Measurements from ENCODE around the gene KIAA0513.

KIAA0513 gene

DNA sequence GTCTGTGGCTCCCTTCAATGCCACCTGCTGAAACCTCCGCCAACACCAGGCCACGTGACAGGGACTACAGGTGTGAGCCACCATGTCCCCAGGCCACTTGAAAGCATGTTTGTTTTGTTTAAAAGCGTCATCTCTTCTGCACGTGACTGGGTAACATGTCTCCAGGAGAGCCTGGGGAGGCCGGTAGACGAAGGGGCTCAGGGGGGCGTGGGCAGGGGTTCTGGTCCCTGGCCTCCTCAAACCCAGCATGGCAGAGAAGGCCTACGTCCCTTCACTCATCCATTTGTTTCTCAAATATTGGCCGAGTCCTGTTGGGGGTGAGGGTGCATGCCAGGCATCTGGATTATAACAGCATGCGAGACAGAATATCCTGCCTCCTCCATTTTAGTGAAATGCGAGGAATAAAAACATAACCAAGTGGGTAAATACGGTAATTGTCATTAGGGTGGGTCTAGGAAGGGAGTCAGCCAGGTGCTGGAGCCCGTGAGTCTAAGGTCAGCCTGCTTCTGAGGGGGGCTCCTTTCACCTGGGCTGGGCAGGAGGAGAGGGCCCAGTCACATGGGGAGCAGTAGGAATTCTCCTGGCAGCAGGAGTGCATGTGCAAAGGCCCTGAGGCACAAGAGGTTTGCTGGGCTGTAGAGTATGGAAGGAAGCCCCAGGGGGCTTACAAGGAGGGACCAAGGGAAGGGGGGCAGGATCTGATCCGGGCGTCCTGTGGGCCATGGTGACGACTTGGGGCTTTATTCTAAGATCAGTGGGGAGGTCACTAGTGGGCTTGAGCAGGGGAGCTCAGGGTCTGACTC, 111.4 kb downstream of the KIAA0513 start:
- no peak for DNase-seq

DNA sequence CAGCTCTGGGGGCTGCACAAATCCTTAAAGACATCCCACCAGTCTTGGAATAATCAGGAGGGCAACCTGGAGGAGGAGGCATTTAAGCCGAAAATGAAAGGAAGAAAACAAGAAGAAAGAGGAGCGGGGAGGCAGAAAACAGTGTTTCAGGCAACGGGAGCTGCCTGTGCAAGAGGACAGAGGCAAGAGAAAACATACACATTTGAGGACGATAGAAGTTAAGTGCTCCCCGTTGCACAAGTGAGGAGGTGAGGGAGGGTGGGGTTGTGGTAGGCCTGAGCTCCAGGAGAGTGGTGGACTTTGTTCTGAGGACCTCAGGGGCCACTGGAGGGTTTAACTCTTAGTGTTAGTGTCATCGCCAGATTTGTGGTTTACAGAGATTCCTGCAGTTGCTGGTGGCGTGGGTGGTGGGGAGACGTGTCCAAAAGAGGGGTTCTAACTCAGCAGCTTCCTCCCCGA, 112.3 kb downstream of the KIAA0513 start:
- DNase-seq, result no peak

DNA sequence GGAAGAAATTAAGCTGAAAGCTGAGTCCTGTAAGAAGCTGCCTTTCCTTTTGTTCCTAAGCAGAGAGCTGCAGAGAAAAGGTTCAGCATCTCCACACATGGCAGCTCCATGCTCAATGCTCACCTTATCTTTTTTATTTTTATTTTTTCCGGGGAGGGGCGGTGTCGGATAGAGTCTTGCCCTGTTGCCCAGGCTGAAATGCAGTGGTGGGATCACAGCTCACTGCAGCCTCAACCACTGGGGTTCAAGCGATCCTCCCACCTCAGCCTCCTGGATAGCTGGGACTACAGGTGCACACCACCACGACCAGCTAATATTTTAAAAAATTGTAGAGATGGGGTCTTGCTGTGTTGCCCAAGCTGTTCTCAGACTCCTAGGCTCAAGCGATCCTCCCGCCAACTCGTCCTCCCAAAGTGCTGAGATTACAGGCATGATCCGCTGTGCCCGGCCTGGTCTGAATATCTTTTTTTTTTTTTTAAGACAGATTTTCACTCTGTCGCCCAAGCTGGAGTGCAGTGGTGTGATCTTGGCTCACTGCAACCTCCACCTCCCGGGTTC, 112.9 kb downstream of the KIAA0513 start:
- DNase-seq, result no peak

DNA sequence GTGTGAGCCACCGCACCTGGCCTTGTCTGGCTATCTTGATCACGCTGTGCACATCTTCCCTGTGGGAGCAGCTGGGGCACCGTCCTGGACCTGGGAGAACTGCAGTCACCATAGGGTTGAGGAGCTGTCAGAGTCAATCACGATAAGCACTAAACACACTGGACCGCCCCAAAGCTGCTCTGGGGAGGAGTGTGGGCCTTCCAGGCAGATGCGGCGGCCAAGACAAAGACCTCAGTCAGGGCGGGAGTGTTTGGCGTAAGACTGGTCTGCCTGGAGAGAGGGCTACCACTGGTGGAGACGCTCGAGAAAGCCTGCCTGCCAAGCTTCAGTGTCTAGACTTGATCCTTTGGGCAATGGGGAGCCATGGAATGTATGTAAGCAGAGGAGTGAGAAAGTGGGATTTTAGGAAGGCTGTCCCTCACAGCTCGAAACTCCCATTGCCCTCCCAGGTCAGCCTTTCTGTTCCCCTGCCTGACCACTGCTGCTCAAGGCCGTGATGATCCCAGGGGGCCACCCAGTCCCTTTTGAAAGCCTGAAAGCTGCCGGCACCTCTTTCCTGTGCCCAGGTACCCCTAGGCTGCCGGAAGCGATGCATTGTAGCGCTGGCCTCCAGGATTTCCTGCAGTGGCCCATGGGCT, 114.0 kb downstream of the KIAA0513 start:
- DNase-seq, result no peak

DNA sequence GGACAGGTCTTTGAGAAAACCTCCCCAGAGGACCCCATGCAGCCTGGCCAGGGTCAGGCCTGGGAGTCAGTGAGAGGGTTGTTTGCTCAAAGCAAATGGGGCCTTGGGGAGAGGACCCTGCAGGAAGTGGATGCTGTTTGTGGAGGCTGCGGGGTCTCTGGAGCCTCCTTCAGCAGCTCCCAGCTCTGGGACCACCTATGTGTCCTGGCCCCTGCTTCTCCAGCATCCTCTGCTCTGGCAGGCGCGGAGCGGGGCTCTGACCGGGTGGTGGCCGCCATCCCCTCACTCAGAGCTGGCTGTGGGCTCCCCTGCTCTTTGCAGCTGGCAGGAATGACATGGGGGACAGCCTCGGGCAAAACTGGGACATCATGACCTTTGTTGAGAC, 114.5 kb downstream of the KIAA0513 start:
- no peak for DNase-seq

DNA sequence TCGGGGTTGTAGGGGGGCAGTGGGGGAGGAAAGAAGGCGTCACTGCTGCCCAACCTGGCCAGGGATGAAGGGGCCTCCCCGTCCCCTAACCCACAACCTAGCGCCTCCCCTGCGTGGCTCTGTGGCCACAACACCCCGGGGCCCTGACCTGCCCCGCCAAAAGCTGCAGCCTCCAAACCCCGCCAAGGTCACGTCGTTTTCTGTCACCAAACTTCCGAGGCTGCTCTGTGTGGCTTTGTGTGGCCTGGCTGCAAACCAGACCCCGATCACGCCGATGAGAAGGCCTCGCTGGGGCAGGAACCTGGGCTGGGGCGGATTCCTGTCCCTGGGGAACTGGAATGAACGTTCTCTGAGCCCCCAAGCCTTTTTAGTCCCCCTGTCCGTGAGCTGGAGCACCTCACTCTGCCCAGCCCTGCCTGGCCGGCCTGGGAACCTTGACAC, 115.2 kb downstream of the KIAA0513 start:
- no peak for DNase-seq

Data from stimulated activated CD4-positive, alpha-beta T cell treated with anti-CD3 and anti-CD28 coated beads, Interleukin-1b, Interleukin-23, amount 100 ng/mL, for 48 hours (primary cell).